ACC112 (cell line): ENCODE measurements around the gene ID1.
"Not testable (repeated sequence)": the region's sequence is repeated elsewhere in the genome, so short reads cannot be mapped to it uniquely, and the experiment has no call there.

Source experiments
- H2AFZ ChIP-seq: fragments of 200-600 bp; sonication (generic); one replicate; pipeline ENCODE4 v1.6.0; 2017; ENCODE audit warnings: antibody characterized with exemption, low read length; ENCODE audit not compliant: unreplicated experiment
- H3K27ac ChIP-seq: fragments of 200-600 bp; sonication (generic); 2 replicates; pipeline ENCODE4 v1.5.1; 2014; ENCODE audit warnings: low read depth, mild to moderate bottlenecking, antibody characterized with exemption, low read length, moderate library complexity
- H3K27me3 ChIP-seq: fragments of 200-600 bp; sonication (generic); 2 replicates; pipeline ENCODE4 v1.6.1; 2014; ENCODE audit warnings: mild to moderate bottlenecking, antibody characterized with exemption, low read length, moderate library complexity, mixed read lengths; ENCODE audit not compliant: insufficient read depth
- H3K36me3 ChIP-seq: fragments of 200-600 bp; sonication (generic); 2 replicates; pipeline ENCODE4 v1.6.1; 2016; ENCODE audit warnings: mild to moderate bottlenecking, antibody characterized with exemption, low read length, moderate library complexity, mixed read lengths; ENCODE audit not compliant: insufficient read depth
- H3K4me1 ChIP-seq: fragments of 200-600 bp; sonication (generic); one replicate; pipeline ENCODE4 v1.6.1; 2016; ENCODE audit warnings: low read length, mixed read lengths; ENCODE audit not compliant: insufficient read depth, unreplicated experiment, control insufficient read depth
- H3K4me3 ChIP-seq: fragments of 200-600 bp; sonication (generic); 2 replicates; pipeline ENCODE4 v1.5.1; 2014; ENCODE audit warnings: mild to moderate bottlenecking, low read depth, low read length
- H3K79me2 ChIP-seq: fragments of 200-600 bp; sonication (generic); one replicate; pipeline ENCODE4 v1.6.0; 2016; ENCODE audit warnings: low read length; ENCODE audit not compliant: control insufficient read depth, unreplicated experiment, insufficient read depth

The ID1 gene

GRCh38 chr20:31603822-31604566 is 1.1 kb upstream of the ID1 start:
- peaks cover 39% of the 10 kb centered on the region for H3K4me1 ChIP-seq
- H3K27ac ChIP-seq, result peak overlapping the region; percentile 100
- H3K4me3 ChIP-seq, result peak overlapping the region; percentile 81
- peaks cover 11% of the 10 kb centered on the region; the same call in 1 of the 2 replicates for H3K36me3 ChIP-seq
- H3K79me2 ChIP-seq, result peaks cover 31% of the 10 kb centered on the region
- H3K27me3 ChIP-seq, result no peaks in the 10 kb centered on the region
- no peak overlapping the region for H2AFZ ChIP-seq

DNA sequence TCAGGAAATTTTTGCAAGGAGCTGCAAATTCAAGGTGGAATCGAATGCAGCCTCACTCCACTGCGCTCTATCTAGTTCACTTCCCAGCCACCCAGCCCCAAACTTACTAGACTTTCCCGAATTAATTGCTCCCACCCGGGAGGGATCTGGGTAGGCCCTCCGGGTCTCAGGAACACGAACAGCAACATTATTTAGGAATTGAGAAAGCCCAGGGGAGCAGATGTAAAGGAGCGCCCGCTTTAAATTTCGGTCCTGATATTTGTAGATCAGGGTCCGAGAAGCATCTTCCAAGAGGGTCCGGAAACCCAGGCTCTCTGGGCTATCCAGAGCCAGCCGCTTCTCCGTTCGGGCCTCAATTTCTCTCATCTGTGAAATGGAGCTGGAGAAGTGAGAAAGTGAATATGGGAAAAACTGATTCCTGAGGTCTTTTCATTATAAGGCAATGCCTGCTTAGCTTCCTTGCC is 490 bp upstream of the ID1 start:
- H3K27me3 ChIP-seq, result no peaks in the 10 kb centered on the region
- peaks cover 11% of the 10 kb centered on the region; the same call in 1 of the 2 replicates for H3K36me3 ChIP-seq
- H3K4me1 ChIP-seq, result peaks cover 41% of the 10 kb centered on the region
- H3K4me3 ChIP-seq, result peak overlapping the region; percentile 81
- H3K79me2 ChIP-seq, result peaks cover 31% of the 10 kb centered on the region
- H2AFZ ChIP-seq, result no peak overlapping the region
- peak overlapping the region; percentile 100 for H3K27ac ChIP-seq

DNA sequence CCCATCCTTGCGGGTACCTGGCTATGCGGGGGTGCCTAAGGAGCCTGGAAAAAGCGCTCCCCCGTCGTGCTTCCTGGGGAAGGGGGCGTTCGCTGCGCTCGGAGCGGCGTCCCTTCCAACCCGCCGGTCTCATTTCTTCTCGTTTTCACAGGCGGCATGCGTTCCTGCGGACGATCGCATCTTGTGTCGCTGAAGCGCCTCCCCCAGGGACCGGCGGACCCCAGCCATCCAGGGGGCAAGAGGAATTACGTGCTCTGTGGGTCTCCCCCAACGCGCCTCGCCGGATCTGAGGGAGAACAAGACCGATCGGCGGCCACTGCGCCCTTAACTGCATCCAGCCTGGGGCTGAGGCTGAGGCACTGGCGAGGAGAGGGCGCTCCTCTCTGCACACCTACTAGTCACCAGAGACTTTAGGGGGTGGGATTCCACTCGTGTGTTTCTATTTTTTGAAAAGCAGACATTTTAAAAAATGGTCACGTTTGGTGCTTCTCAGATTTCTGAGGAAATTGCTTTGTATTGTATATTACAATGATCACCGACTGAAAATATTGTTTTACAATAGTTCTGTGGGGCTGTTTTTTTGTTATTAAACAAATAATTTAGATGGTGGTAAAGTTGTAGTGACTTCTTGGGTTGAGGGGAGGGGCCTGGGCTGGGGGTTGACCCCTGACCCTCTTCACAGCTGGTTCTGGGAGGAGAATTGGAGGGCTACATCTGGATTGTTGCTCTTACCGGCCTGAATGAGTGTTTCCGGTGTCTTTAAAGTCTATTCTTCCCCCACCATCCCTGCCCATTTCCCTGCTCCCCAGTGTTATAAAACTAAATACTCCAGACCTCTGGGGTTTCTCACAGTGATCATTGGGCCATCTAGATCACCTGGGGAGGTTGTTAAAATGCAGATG is 1.1 kb downstream of the ID1 start:
- Histone ChIP-seq H3K27ac (peak overlapping the region; percentile 100), H3K36me3 (peaks cover 11% of the 10 kb centered on the region; the same call in 1 of the 2 replicates), H3K4me1 (peaks cover 50% of the 10 kb centered on the region), H3K79me2 (peaks cover 31% of the 10 kb centered on the region), H3K27me3 (no peaks in the 10 kb centered on the region), H3K4me3 (peak overlapping the region; percentile 81), H2AFZ (no peak overlapping the region)

- peak overlapping the region; percentile 81 for H3K4me3 ChIP-seq
- H3K79me2 ChIP-seq, result peaks cover 31% of the 10 kb centered on the region
- H2AFZ ChIP-seq, result no peak overlapping the region
- peak overlapping the region; percentile 100 for H3K27ac ChIP-seq
- peaks cover 11% of the 10 kb centered on the region; the same call in 1 of the 2 replicates for H3K36me3 ChIP-seq
- H3K4me1 ChIP-seq, result peaks cover 52% of the 10 kb centered on the region
- no peaks in the 10 kb centered on the region for H3K27me3 ChIP-seq
Measured at GRCh38 chr20:31606804-31607639, 1.9 kb downstream of the ID1 start.

DNA sequence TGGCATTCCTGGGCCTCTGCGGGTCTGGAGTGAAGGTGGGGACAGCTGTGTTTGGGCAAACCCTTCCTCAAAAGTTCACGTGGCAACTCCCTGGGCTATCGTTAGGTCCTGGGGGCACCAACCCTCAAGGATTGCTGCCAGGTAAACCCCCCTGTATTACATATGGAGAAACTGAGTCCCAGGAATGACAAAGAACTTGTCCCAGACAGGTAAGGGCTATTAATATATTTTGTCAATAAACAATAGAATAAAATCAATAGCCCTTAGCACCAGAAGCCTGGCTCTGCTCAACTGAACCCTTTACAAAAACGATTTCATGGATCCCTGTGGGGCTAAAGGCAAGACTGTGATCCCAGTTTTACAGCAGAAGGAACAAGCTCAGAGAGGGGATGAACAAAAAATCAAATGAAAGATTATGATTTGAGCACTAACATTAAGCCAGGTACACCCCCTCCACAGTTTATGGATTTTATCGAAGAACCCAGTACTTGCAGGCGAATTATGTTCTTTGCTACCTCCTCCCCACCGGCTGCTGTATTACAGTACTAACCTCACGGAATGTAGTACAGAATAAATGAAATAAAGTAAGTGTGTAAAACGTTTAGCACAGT is 2.7 kb downstream of the ID1 start:
- no peaks in the 10 kb centered on the region for H3K27me3 ChIP-seq
- peaks cover 11% of the 10 kb centered on the region; the same call in 1 of the 2 replicates for H3K36me3 ChIP-seq
- H3K79me2 ChIP-seq, result peaks cover 31% of the 10 kb centered on the region
- peaks cover 48% of the 10 kb centered on the region for H3K4me1 ChIP-seq
- H3K4me3 ChIP-seq, result peak overlapping the region; percentile 81
- H3K27ac ChIP-seq, result peak overlapping the region; percentile 100
- H2AFZ ChIP-seq, result no peak overlapping the region

GRCh38 chr20:31608251-31608945 is 3.3 kb downstream of the ID1 start:
- H3K4me3 ChIP-seq, result peak overlapping the region; percentile 81; the same call in 1 of the 2 replicates
- peak overlapping the region; percentile 100 for H3K27ac ChIP-seq
- peaks cover 42% of the 10 kb centered on the region for H3K4me1 ChIP-seq
- peaks cover 11% of the 10 kb centered on the region; the same call in 1 of the 2 replicates for H3K36me3 ChIP-seq
- H3K79me2 ChIP-seq, result peaks cover 31% of the 10 kb centered on the region
- peak overlapping the region; percentile 27 for H2AFZ ChIP-seq
- no peaks in the 10 kb centered on the region for H3K27me3 ChIP-seq

GRCh38 chr20:31612271-31612640 is 7.2 kb downstream of the ID1 start:
- H2AFZ ChIP-seq, H3K36me3 ChIP-seq, H3K79me2 ChIP-seq, H3K4me3 ChIP-seq, H3K27ac ChIP-seq, H3K27me3 ChIP-seq: not testable (repeated sequence)
- H3K4me1 ChIP-seq, result peaks cover 31% of the 10 kb centered on the region

- H3K27me3 ChIP-seq, result no peaks in the 10 kb centered on the region
Measured at GRCh38 chr20:31615416-31615815, 10.3 kb downstream of the ID1 start.

GRCh38 chr20:31617432-31618104 is 12.5 kb downstream of the ID1 start:
- Histone ChIP-seq H3K4me1 (no peaks in the 10 kb centered on the region), H3K4me3 (no peak overlapping the region), H3K27ac (no peak overlapping the region), H3K79me2 (no peaks in the 10 kb centered on the region), H3K27me3 (no peaks in the 10 kb centered on the region), H3K36me3 (no peaks in the 10 kb centered on the region), H2AFZ (no peak overlapping the region)

More at GRCh38 chr20:31615416-31615815, 10.3 kb downstream of the ID1 start:
- Histone ChIP-seq H3K4me1 (peaks cover 10% of the 10 kb centered on the region), H2AFZ (no peak overlapping the region), H3K4me3 (no peak overlapping the region), H3K36me3 (no peaks in the 10 kb centered on the region), H3K79me2 (no peaks in the 10 kb centered on the region), H3K27ac (no peak overlapping the region)
